ENCODE measurements around the gene CIP2A. TPM values are rescaled to one million over a fixed set of nuclear protein-coding genes. Genes with fewer than 3 reads are reported as not detected.

CIP2A gene
- total and polyA plus RNA-seq, 2 donors (not counting 1 experiment from before 2014, with no cell fraction given) = 7.9 to 10.1 TPM

DNA sequence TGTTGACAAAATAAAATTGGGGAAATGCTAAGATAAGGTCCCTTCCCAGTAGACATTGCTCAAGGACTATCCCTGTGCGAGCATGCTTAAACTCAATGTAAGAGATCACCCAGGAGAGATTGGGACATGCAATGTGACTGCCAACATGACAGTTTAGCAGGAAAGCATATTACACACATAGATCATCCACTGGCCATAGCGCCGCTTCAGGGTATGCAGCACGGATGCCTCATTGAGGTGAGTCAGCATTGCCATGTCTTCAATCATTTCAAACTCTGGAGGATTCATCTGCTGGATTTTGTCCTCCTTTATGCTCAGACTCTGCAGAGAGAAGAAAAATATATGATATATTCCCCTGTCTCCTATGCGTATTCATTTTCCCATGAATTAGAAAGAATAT is 87.7 kb downstream of the CIP2A start:
- TF ChIP-seq, protein P1, sequence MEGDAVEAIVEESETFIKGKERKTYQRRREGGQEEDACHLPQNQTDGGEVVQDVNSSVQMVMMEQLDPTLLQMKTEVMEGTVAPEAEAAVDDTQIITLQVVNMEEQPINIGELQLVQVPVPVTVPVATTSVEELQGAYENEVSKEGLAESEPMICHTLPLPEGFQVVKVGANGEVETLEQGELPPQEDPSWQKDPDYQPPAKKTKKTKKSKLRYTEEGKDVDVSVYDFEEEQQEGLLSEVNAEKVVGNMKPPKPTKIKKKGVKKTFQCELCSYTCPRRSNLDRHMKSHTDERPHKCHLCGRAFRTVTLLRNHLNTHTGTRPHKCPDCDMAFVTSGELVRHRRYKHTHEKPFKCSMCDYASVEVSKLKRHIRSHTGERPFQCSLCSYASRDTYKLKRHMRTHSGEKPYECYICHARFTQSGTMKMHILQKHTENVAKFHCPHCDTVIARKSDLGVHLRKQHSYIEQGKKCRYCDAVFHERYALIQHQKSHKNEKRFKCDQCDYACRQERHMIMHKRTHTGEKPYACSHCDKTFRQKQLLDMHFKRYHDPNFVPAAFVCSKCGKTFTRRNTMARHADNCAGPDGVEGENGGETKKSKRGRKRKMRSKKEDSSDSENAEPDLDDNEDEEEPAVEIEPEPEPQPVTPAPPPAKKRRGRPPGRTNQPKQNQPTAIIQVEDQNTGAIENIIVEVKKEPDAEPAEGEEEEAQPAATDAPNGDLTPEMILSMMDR (conservative IDR thresholded peaks at IDR 0.05 in 1 of 2, IDR thresholded peaks at IDR 0.05 in 1 of 2; ENCODE audit: low read depth in 1 of 2, low read length in 2 of 2) = no peak
- no peak for TF ChIP-seq EZH2 (IDR thresholded peaks at IDR 0.05; ENCODE audit: low read length, missing control alignments)
- H3K27me3 ChIP-seq (ENCODE audit: control insufficient read depth, insufficient read depth, low read length) = no peaks in the 10 kb centered on the region
- no peaks in the 10 kb centered on the region for H4K20me1 ChIP-seq (ENCODE audit: control insufficient read depth, extremely low read depth, insufficient read depth, low read length)
- H3K4me1 ChIP-seq (ENCODE audit: control insufficient read depth, extremely low read depth, insufficient read depth, low read length) = no peaks in the 10 kb centered on the region
- no peak overlapping the region for H3K4me3 ChIP-seq (replicated peaks in 1 of 4; ENCODE audit: control extremely low read depth in 1 of 4, insufficient read depth in 1 of 4, low read depth in 3 of 4, low read length in 4 of 4)
- no peak overlapping the region for H3K27ac ChIP-seq (ENCODE audit: insufficient read depth, low read length)
- H2AFZ ChIP-seq (ENCODE audit: low read length) = no peak overlapping the region
- H3K79me2 ChIP-seq (ENCODE audit: control insufficient read depth, insufficient read depth, low read length) = no peaks in the 10 kb centered on the region
- no peak overlapping the region for H3K9ac ChIP-seq (ENCODE audit: insufficient read depth, low read length)
- H3K4me2 ChIP-seq (ENCODE audit: extremely low read depth, insufficient read depth, low read length) = no peak overlapping the region
- no peaks in the 10 kb centered on the region for H3K36me3 ChIP-seq (ENCODE audit: control insufficient read depth, insufficient read depth, low read length)
- DNase-seq (ENCODE audit: low read depth in 2 of 2) = no peak
- H3K9me3 ChIP-seq (ENCODE audit: control insufficient read depth, insufficient read depth, low read depth, low read length) = no peaks in the 10 kb centered on the region

DNA sequence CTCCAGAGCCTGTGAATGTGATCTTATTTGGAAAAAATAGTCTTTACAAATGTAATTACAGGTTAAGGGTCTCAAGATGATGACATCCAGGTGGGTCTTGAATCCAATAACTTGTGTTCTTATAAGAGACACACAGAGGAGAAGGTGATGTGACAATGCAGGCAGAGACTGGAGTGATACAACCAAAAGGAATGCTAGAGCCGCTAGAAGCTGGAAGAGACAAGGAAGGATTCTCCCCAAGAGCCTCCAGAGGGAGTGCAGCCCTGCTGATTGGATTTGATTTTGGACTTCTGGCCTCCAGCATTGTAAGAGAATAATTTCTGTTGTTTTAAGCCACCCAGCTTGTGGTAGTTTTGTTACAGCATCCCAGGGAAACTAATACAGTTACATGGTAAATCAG is 88.5 kb downstream of the CIP2A start:
- no peak for DNase-seq (ENCODE audit: low read depth in 2 of 2)
- H3K27ac ChIP-seq (ENCODE audit: insufficient read depth, low read length) = no peak overlapping the region
- no peaks in the 10 kb centered on the region for H3K27me3 ChIP-seq (ENCODE audit: control insufficient read depth, insufficient read depth, low read length)
- no peak overlapping the region for H3K4me2 ChIP-seq (ENCODE audit: extremely low read depth, insufficient read depth, low read length)
- H3K9me3 ChIP-seq (ENCODE audit: control insufficient read depth, insufficient read depth, low read depth, low read length) = no peaks in the 10 kb centered on the region
- no peaks in the 10 kb centered on the region for H3K36me3 ChIP-seq (ENCODE audit: control insufficient read depth, insufficient read depth, low read length)
- no peaks in the 10 kb centered on the region for H4K20me1 ChIP-seq (ENCODE audit: control insufficient read depth, extremely low read depth, insufficient read depth, low read length)
- no peak overlapping the region for H3K9ac ChIP-seq (ENCODE audit: insufficient read depth, low read length)
- TF ChIP-seq, protein P1 (conservative IDR thresholded peaks at IDR 0.05 in 1 of 2, IDR thresholded peaks at IDR 0.05 in 1 of 2; ENCODE audit: low read depth in 1 of 2, low read length in 2 of 2) = no peak
- no peak for TF ChIP-seq EZH2 (IDR thresholded peaks at IDR 0.05; ENCODE audit: low read length, missing control alignments)
- no peak overlapping the region for H2AFZ ChIP-seq (ENCODE audit: low read length)
- H3K4me3 ChIP-seq (replicated peaks in 1 of 4; ENCODE audit: control extremely low read depth in 1 of 4, insufficient read depth in 1 of 4, low read depth in 3 of 4, low read length in 4 of 4) = no peak overlapping the region
- no peaks in the 10 kb centered on the region for H3K4me1 ChIP-seq (ENCODE audit: control insufficient read depth, extremely low read depth, insufficient read depth, low read length)
- no peaks in the 10 kb centered on the region for H3K79me2 ChIP-seq (ENCODE audit: control insufficient read depth, insufficient read depth, low read length)

Other genes starting within 250 kb of the CIP2A start
- gene MYH15, start 78.8 kb downstream of the CIP2A start, total RNA-seq = 0.17 and 0.26 TPM in 2 replicates
- gene MYH15, start 78.8 kb downstream of the CIP2A start, polyA plus RNA-seq = 0.05 and 0.24 TPM in 2 replicates
- gene DZIP3, start 284 bp upstream of the CIP2A start, total RNA-seq = 19.3 and 26.4 TPM in 2 replicates
- 10.2 and 11.0 TPM in 2 replicates for gene DZIP3, start 284 bp upstream of the CIP2A start, polyA plus RNA-seq
- gene RETNLB, start 168.0 kb upstream of the CIP2A start, total RNA-seq = not detected in 2 replicates
- gene RETNLB, start 168.0 kb upstream of the CIP2A start, polyA plus RNA-seq = not detected in 2 replicates
- not detected in 2 replicates for gene TRAT1, start 233.3 kb upstream of the CIP2A start, total RNA-seq
- not detected in 2 replicates for gene TRAT1, start 233.3 kb upstream of the CIP2A start, polyA plus RNA-seq

Measured in fibroblast of lung (primary cell).